Measurements from ENCODE around the gene THUMPD3. TPM values are rescaled to one million over a fixed set of nuclear protein-coding genes. Genes with fewer than 3 reads are reported as not detected.

THUMPD3 gene, protein sequence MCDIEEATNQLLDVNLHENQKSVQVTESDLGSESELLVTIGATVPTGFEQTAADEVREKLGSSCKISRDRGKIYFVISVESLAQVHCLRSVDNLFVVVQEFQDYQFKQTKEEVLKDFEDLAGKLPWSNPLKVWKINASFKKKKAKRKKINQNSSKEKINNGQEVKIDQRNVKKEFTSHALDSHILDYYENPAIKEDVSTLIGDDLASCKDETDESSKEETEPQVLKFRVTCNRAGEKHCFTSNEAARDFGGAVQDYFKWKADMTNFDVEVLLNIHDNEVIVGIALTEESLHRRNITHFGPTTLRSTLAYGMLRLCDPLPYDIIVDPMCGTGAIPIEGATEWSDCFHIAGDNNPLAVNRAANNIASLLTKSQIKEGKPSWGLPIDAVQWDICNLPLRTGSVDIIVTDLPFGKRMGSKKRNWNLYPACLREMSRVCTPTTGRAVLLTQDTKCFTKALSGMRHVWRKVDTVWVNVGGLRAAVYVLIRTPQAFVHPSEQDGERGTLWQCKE
- total RNA-seq: 10 to 100 TPM; 25.3 to 65.5 (median 51.5) TPM
- 10 to 100 TPM; 47.0 to 63.0 TPM for polyA plus RNA-seq
- long read RNA-seq, donor 1, transcript THUMPD3-206 (10 exons, 2,877 nt): major isoform, 18 of 45 reads
- long read RNA-seq, donor 1, partial matches to known transcripts: 6 of 45 reads
- long read RNA-seq, donor 1, other reads (novel, unspliced or antisense): 17 of 45 reads
- long read RNA-seq, donor 2, transcript THUMPD3-206 (10 exons, 2,877 nt): major isoform, 36 of 145 reads
- long read RNA-seq, donor 2, transcript THUMPD3-201 (10 exons, 3,961 nt): minor isoform, 35 of 145 reads
- long read RNA-seq, donor 2, partial matches to known transcripts: 16 of 145 reads
- long read RNA-seq, donor 2, other reads (novel, unspliced or antisense): 54 of 145 reads
- long read RNA-seq, donor 3, transcript THUMPD3-201 (10 exons, 3,961 nt): major isoform, 12 of 60 reads
- long read RNA-seq, donor 3, transcript THUMPD3-206 (10 exons, 2,877 nt): minor isoform, 10 of 60 reads
- long read RNA-seq, donor 3, partial matches to known transcripts: 7 of 60 reads
- long read RNA-seq, donor 3, other reads (novel, unspliced or antisense): 31 of 60 reads

DNA sequence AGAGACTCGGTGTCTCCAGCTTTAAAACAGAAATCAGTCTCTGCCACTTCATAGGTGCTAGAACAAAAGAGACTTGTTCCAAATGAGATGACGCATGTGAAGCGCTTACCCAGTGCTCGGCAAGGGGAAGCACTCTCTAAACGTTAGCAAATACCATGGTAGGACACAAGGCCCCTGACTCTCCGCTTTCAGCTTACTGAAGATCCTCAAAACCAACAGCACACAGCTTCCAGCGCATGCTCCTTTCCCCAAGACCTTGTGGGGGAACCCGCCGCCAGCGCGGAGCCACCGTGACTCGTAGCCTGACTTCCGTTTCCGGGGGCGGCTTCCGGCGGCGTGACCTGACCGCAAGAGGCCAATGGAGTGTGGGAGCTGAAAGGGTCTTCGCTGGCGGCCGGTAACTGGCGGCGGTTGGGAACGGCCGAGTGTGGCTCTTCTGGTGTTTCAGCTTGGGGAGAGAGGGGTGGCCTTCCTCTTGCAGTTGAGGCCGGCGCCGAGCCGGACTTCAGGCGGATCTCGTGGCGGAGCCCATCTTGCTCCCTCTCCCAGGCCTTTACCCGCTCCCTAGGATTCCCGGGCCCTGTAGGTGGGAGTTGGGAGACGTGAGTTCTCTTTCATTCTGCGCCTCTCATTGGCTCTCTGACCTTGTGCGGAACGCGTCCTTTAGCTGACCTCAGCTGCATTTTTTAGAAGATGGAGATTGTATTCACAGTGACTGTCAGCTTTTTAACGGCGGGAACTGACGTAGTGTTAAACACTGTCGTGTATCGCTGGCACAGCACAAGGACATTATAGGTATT is at the start of gene THUMPD3:
Gene THUMPD3 (plus strand): TSS at position 324 of the 800 bp plus-strand sequence. CDS start 2,015 bp downstream, outside the sequence.
- intact Hi-C loops (cut with DNase I): loop anchor here in 6 of 10 donors (2.0 to 5.0 kb wide), 4 partner anchors 34 to 74 kb away; partner anchors contain the start of gene SETD5 (in 5 of the 6)
- DNase-seq: peak; percentile 91 to 95 (median 94)
- H3K27ac ChIP-seq: peak within 1 kb of the TSS; percentile 79 to 97 (median 88)
- peaks cover 0 to 27% (median 14%) of the 10 kb centered on the region in 12 donors for H3K4me1 ChIP-seq
- H3K27me3 ChIP-seq: no peaks in the 10 kb centered on the region
- H3K9me3 ChIP-seq: no peaks in the 10 kb centered on the region
- peak within 1 kb of the TSS; percentile 41 to 87 (median 72) for H3K4me3 ChIP-seq
- 1 to 3% (median 1%) methylated on average over 35 to 46 of the region's 46 CpGs for WGBS, 4 donors
- peaks cover 0 to 35% (median 31%) of the 10 kb centered on the region in 9 donors for H3K36me3 ChIP-seq
- ATAC-seq: peak; percentile 97 to 99 (median 99)
- TF ChIP-seq, protein P1, sequence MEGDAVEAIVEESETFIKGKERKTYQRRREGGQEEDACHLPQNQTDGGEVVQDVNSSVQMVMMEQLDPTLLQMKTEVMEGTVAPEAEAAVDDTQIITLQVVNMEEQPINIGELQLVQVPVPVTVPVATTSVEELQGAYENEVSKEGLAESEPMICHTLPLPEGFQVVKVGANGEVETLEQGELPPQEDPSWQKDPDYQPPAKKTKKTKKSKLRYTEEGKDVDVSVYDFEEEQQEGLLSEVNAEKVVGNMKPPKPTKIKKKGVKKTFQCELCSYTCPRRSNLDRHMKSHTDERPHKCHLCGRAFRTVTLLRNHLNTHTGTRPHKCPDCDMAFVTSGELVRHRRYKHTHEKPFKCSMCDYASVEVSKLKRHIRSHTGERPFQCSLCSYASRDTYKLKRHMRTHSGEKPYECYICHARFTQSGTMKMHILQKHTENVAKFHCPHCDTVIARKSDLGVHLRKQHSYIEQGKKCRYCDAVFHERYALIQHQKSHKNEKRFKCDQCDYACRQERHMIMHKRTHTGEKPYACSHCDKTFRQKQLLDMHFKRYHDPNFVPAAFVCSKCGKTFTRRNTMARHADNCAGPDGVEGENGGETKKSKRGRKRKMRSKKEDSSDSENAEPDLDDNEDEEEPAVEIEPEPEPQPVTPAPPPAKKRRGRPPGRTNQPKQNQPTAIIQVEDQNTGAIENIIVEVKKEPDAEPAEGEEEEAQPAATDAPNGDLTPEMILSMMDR (IDR thresholded peaks at IDR 0.05): peak in 3 of 12 donors; percentile 6 to 24 (median 11)
- TF ChIP-seq POLR2A (IDR thresholded peaks at IDR 0.05): peak in 1 of 2 donors; percentile 76

DNA sequence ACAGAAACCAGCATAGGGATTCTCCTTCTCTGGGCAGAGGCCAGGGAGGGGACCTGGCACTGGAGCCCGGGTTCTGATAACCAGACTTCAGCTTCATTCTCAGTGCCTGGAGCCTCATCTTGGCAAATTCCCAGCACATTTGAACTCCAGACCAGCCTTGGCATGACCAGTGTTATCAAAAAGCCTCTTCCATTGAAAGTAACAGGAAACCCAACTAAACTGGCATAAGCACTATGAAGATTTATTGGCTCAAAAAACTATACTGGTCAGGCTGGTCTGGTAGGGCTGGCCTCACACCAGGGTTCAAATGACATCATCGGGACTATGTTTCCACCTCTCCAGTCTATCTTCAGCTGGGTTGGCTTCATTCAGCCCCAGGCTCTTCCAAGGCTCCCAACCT is 48.1 kb upstream of the THUMPD3 start:
- WGBS, 4 donors: 48 to 60% (median 56%) methylated on average over 2 of the region's 2 CpGs
- DNase-seq (peak in 1 of 5 donors; percentile 15), ATAC-seq (peak in 3 of 4 donors; percentile 15 to 44 (median 41))
- H3K27ac ChIP-seq: no peak overlapping the region
- no peak overlapping the region for H3K4me3 ChIP-seq
- H3K36me3 ChIP-seq: no peaks in the 10 kb centered on the region
- TF ChIP-seq, protein P1 (IDR thresholded peaks at IDR 0.05): no peak
- TF ChIP-seq POLR2A (IDR thresholded peaks at IDR 0.05): no peak
- no peaks in the 10 kb centered on the region for H3K27me3 ChIP-seq
- intact Hi-C loops (cut with DNase I): no loop called here
- H3K4me1 ChIP-seq: peaks cover 0 to 24% (median 3%) of the 10 kb centered on the region in 12 donors
- no peaks in the 10 kb centered on the region for H3K9me3 ChIP-seq

DNA sequence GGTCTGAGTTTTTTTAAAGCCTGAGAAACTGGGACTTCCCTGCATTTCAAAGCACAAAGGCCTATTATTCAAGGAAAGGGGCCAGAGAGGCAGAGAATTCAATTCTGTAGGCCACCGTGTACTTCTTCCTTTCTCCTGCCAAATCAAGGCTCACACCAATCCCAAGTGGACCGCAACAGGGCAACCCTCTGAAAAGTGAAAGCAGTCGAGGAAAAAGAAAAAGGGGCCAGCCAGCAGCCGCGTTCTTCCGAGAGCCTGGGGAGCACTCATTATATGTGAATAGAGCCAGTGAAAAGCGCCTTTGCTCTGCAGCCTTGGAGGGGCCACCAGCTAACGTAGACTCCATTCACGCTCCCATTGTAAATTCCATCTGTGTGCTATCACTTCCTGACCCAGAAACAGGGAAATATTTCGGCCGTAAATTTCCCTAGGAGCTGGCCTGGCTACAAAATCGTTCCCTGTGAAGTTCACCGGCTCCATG is 45.9 kb upstream of the THUMPD3 start:
- H3K36me3 ChIP-seq: no peaks in the 10 kb centered on the region
- ATAC-seq: peak; percentile 13 to 77 (median 68)
- no peaks in the 10 kb centered on the region for H3K27me3 ChIP-seq
- no peaks in the 10 kb centered on the region for H3K9me3 ChIP-seq
- H3K4me3 ChIP-seq: peak overlapping the region in 10 of 12 donors; percentile 18 to 51 (median 36)
- peak overlapping the region; percentile 29 to 75 (median 66) for H3K27ac ChIP-seq
- WGBS, 4 donors: 43 to 46% (median 45%) methylated on average over 13 of the region's 13 CpGs
- intact Hi-C loops (cut with DNase I): no loop called here
- TF ChIP-seq POLR2A (IDR thresholded peaks at IDR 0.05): no peak
- TF ChIP-seq, protein P1 (IDR thresholded peaks at IDR 0.05): no peak
- peak in 3 of 5 donors; percentile 19 to 29 (median 29) for DNase-seq
- H3K4me1 ChIP-seq: peaks cover 0 to 27% (median 4%) of the 10 kb centered on the region in 12 donors
